HEK293 (cell line): ENCODE measurements around the gene DUSP1.

Source experiments
- HIC1 ChIP-seq: fragments of 450-650 bp; formaldehyde crosslinking; IDR thresholded peaks from 2 replicates; pipeline ENCODE4 v1.5.1; 2016; ENCODE audit warnings: missing biosample characterization, missing genetic modification characterization
- OVOL3 ChIP-seq: fragments of 450-650 bp; formaldehyde crosslinking; IDR thresholded peaks from 2 replicates; pipeline ENCODE4 v1.5.1; 2016; ENCODE audit warnings: missing biosample characterization, missing genetic modification characterization
- PRDM2 ChIP-seq: fragments of 450-650 bp; formaldehyde crosslinking; IDR thresholded peaks from 2 replicates; pipeline ENCODE4 v1.5.1; 2016; ENCODE audit warnings: missing biosample characterization, missing genetic modification characterization, borderline replicate concordance
- TSHZ1 ChIP-seq: fragments of 450-650 bp; formaldehyde crosslinking; IDR thresholded peaks from 2 replicates; pipeline ENCODE4 v1.5.1; 2016; ENCODE audit warnings: missing biosample characterization, missing genetic modification characterization, borderline replicate concordance
- ZFP41 ChIP-seq: fragments of 450-650 bp; formaldehyde crosslinking; IDR thresholded peaks from 2 replicates; pipeline ENCODE4 v1.5.1; 2016; ENCODE audit warnings: missing biosample characterization, missing genetic modification characterization, borderline replicate concordance
- ZNF138 ChIP-seq: fragments of 450-650 bp; formaldehyde crosslinking; IDR thresholded peaks from 2 replicates; pipeline ENCODE4 v1.5.1; 2016; ENCODE audit warnings: missing biosample characterization, missing genetic modification characterization, borderline replicate concordance
- ZNF274 ChIP-seq, 2 experiments: fragments of 200-500 bp in 1 of 2; fragments of 450-650 bp in 1 of 2; sonication (Bioruptor generic) in 1 of 2; formaldehyde crosslinking in 1 of 2; IDR thresholded peaks; 2 replicates each; pipeline versions ENCODE4 v1.5.1 to v1.6.1; 2014 to 2016; ENCODE audit warnings: borderline replicate concordance in 1 of 2, inconsistent platforms in 1 of 2, low read length in 1 of 2, missing biosample characterization in 1 of 2, missing genetic modification characterization in 1 of 2
- ZNF433 ChIP-seq: fragments of 450-650 bp; formaldehyde crosslinking; IDR thresholded peaks from 2 replicates; pipeline ENCODE4 v1.5.1; 2016; ENCODE audit warnings: missing biosample characterization, missing genetic modification characterization, low read depth
- ZNF518A ChIP-seq: fragments of 450-650 bp; formaldehyde crosslinking; conservative IDR thresholded peaks from 2 replicates; pipeline ENCODE4 v1.5.1; 2016; ENCODE audit warnings: low read depth, missing biosample characterization, missing genetic modification characterization
- ZNF529 ChIP-seq: fragments of 450-650 bp; formaldehyde crosslinking; IDR thresholded peaks from 2 replicates; pipeline ENCODE4 v1.5.1; 2017; ENCODE audit warnings: missing genetic modification characterization, missing biosample characterization; ENCODE audit not compliant: insufficient replicate concordance
- ZNF555 ChIP-seq: fragments of 450-650 bp; formaldehyde crosslinking; conservative IDR thresholded peaks from 2 replicates; pipeline ENCODE4 v1.5.1; 2017; ENCODE audit warnings: missing biosample characterization, mild to moderate bottlenecking, missing genetic modification characterization, inconsistent platforms
- ZNF558 ChIP-seq: fragments of 450-650 bp; formaldehyde crosslinking; IDR thresholded peaks from 2 replicates; pipeline ENCODE4 v1.5.1; 2016; ENCODE audit warnings: missing biosample characterization, missing genetic modification characterization
- ZNF677 ChIP-seq: fragments of 450-650 bp; IDR thresholded peaks from 2 replicates; pipeline ENCODE4 v1.5.0; 2018; ENCODE audit warnings: missing biosample characterization, mild to moderate bottlenecking, missing genetic modification characterization, moderate library complexity
- ZNF777 ChIP-seq: fragments of 450-650 bp; formaldehyde crosslinking; IDR thresholded peaks from 2 replicates; pipeline ENCODE4 v1.5.1; 2017; ENCODE audit warnings: missing biosample characterization, missing genetic modification characterization, borderline replicate concordance
- ZSCAN23 ChIP-seq: fragments of 450-650 bp; formaldehyde crosslinking; IDR thresholded peaks from 2 replicates; pipeline ENCODE4 v1.5.1; 2016; ENCODE audit warnings: missing biosample characterization, missing genetic modification characterization
- TF ChIP-seq, protein P1 (sequence below): fragments of 450-650 bp; formaldehyde crosslinking; IDR thresholded peaks from 2 replicates; pipeline ENCODE4 v1.5.1; 2017; ENCODE audit warnings: missing biosample characterization, missing genetic modification characterization
- TF ChIP-seq, protein P2 (sequence below): IDR thresholded peaks from 2 replicates; pipeline ENCODE4 v1.6.1; 2011; ENCODE audit warnings: mild to moderate bottlenecking, low read depth, low read length, borderline replicate concordance

DUSP1 gene

DNA sequence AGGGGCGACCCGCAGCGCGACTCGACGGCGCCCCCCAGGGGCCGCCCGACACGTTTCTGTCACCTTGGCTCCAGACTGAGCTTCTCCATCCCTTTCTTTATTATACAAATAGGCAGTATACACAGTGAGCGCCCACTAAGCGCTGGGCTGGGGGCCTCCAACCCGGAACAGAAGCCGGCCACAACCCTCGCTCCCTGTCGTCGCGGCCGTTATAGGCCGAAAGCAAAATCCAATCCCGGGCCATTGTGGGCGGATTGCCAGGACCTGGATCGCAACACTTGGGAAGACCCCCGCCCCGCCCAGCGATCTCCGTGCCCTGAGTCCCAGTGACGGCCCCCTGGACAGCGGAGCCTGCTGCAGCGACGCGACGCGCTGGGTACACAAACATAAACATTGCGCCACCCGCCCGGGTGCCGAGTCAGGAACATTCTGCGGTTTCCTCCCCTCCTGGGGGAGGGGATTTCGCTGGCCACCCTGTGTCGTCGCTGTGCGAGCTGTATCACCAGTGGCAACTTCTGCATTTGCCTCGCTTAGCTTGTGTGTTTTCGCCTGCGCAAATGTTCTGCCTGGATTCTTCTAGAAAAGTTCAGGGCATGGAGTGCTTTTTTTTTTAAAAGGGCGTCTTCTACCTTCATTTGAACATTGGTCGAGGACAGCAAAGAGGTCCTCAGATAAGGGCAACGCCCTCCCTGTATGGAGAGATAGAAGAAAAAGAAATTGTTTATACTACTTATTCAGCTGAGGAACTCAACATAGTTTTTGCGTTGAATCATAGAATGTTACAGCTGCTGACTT is 1.3 kb upstream of the DUSP1 start (continued):
- TF ChIP-seq PRDM2 (tag by site-specific recombination) (no peak), ZNF777 (tag by site-specific recombination) (no peak; the same call in 1 of the 2 replicates), ZNF138 (tag by site-specific recombination) (no peak), ZNF558 (tag by site-specific recombination) (no peak; the same call in 1 of the 2 replicates), TSHZ1 (tag by site-specific recombination) (peak; percentile 87; the same call in 1 of the 2 replicates), ZNF529 (tag by site-specific recombination) (no peak), ZSCAN23 (tag by site-specific recombination) (peak; percentile 73; the same call in 1 of the 2 replicates), ZNF433 (tag by site-specific recombination) (no peak), ZFP41 (tag by site-specific recombination) (no peak), HIC1 (tag by site-specific recombination) (peak; percentile 75), OVOL3 (tag by site-specific recombination) (no peak), ZNF555 (tag by site-specific recombination) (no peak), ZNF677 (tag by site-specific recombination) (no peak), ZNF274 (IDR thresholded peaks at IDR 0.05; ENCODE audit: low read length) (no peak), ZNF274 (tag by site-specific recombination; IDR thresholded peaks at IDR 0.05; ENCODE audit: borderline replicate concordance) (no peak), ZNF518A (no peak)
- TF ChIP-seq, protein P1, sequence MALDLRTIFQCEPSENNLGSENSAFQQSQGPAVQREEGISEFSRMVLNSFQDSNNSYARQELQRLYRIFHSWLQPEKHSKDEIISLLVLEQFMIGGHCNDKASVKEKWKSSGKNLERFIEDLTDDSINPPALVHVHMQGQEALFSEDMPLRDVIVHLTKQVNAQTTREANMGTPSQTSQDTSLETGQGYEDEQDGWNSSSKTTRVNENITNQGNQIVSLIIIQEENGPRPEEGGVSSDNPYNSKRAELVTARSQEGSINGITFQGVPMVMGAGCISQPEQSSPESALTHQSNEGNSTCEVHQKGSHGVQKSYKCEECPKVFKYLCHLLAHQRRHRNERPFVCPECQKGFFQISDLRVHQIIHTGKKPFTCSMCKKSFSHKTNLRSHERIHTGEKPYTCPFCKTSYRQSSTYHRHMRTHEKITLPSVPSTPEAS (tag by site-specific recombination) = no peak
- TF ChIP-seq, protein P2, sequence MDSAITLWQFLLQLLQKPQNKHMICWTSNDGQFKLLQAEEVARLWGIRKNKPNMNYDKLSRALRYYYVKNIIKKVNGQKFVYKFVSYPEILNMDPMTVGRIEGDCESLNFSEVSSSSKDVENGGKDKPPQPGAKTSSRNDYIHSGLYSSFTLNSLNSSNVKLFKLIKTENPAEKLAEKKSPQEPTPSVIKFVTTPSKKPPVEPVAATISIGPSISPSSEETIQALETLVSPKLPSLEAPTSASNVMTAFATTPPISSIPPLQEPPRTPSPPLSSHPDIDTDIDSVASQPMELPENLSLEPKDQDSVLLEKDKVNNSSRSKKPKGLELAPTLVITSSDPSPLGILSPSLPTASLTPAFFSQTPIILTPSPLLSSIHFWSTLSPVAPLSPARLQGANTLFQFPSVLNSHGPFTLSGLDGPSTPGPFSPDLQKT = no peak
